HFFc6 (cell line): ENCODE results near the gene INTS11. TPM values are rescaled to one million over a fixed set of nuclear protein-coding genes. Genes with fewer than 3 reads are reported as not detected.

ENCODE experiments used
- DNase-seq: peaks from one replicate; pipeline ENCODE4 v3.0.0-alpha.2; 2018
- H3K27ac Mint-ChIP-seq: 2 replicates; pipeline ENCODE4 v1.8.0; 2020; ENCODE audit warnings: mild to moderate bottlenecking, mixed read lengths
- H3K27me3 Mint-ChIP-seq: 2 replicates; pipeline ENCODE4 v1.8.0; 2021; ENCODE audit warnings: mild to moderate bottlenecking, moderate library complexity, mixed read lengths; ENCODE audit not compliant: insufficient read depth
- H3K36me3 Mint-ChIP-seq: 2 replicates; pipeline ENCODE4 v1.8.0; 2021; ENCODE audit warnings: low read depth, mixed read lengths
- H3K4me1 Mint-ChIP-seq: 2 replicates; pipeline ENCODE4 v1.8.0; 2020; ENCODE audit warnings: low read depth, mixed read lengths
- H3K4me3 Mint-ChIP-seq: 2 replicates; pipeline ENCODE4 v1.8.0; 2020; ENCODE audit warnings: mild to moderate bottlenecking, moderate library complexity, mixed read lengths
- H3K9me3 Mint-ChIP-seq: 2 replicates; pipeline ENCODE4 v1.8.0; 2020; ENCODE audit warnings: mild to moderate bottlenecking, mixed read lengths
- total RNA-seq, 6 experiments: library from RNA; stranded (reverse); fragmentation: NEBNext Ultra II Directional; extraction: Animal tissue kit (Norgen Biotek cat#: 25700); gene quantifications; 2 replicates in 1 of 6; 3 replicates in 5 of 6; pipeline ENCODE4 v1.2.3, GENCODE V29; 2021
- TF ChIP-seq, protein P1 (sequence below): fragments of 200-600 bp; sonication (generic); IDR thresholded peaks from 2 replicates; pipeline ENCODE4 v1.5.0; 2021; ENCODE audit warnings: antibody characterized with exemption, mild to moderate bottlenecking

INTS11 gene
- total RNA-seq, 6 experiments from 2014 or later = 65.6 to 78.3 (median 69.8) TPM

DNA sequence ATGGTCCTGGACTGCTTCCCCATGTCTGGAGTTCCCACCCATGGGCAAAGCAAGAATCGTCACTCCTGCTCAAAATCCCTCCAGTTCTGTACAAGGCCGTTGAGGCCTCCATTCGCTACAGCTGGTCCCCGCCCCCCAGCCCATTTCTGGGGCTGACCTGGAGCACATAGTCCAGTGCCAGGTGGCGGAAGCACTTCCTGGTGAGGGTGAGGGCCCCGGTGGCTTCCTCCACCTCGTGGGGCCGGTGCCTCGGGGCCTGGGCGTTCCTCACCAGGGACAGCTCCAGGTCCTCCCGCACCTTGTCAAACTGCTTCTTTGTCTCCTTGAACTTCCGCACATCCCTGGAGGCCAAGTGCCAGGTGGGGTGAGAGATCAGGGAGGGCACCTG, 24.1 kb downstream of the INTS11 start:
- H3K27me3 Mint-ChIP-seq = peaks cover 2% of the 10 kb centered on the region; the same call in 1 of the 2 replicates
- DNase-seq = no peak
- H3K4me1 Mint-ChIP-seq = peaks cover 10% of the 10 kb centered on the region
- TF ChIP-seq, protein P1, sequence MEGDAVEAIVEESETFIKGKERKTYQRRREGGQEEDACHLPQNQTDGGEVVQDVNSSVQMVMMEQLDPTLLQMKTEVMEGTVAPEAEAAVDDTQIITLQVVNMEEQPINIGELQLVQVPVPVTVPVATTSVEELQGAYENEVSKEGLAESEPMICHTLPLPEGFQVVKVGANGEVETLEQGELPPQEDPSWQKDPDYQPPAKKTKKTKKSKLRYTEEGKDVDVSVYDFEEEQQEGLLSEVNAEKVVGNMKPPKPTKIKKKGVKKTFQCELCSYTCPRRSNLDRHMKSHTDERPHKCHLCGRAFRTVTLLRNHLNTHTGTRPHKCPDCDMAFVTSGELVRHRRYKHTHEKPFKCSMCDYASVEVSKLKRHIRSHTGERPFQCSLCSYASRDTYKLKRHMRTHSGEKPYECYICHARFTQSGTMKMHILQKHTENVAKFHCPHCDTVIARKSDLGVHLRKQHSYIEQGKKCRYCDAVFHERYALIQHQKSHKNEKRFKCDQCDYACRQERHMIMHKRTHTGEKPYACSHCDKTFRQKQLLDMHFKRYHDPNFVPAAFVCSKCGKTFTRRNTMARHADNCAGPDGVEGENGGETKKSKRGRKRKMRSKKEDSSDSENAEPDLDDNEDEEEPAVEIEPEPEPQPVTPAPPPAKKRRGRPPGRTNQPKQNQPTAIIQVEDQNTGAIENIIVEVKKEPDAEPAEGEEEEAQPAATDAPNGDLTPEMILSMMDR = peak; percentile 25; the same call in 1 of the 2 replicates
- no peaks in the 10 kb centered on the region for H3K36me3 Mint-ChIP-seq
- no peaks in the 10 kb centered on the region for H3K9me3 Mint-ChIP-seq
- no peak overlapping the region for H3K27ac Mint-ChIP-seq
- no peak overlapping the region for H3K4me3 Mint-ChIP-seq

DNA sequence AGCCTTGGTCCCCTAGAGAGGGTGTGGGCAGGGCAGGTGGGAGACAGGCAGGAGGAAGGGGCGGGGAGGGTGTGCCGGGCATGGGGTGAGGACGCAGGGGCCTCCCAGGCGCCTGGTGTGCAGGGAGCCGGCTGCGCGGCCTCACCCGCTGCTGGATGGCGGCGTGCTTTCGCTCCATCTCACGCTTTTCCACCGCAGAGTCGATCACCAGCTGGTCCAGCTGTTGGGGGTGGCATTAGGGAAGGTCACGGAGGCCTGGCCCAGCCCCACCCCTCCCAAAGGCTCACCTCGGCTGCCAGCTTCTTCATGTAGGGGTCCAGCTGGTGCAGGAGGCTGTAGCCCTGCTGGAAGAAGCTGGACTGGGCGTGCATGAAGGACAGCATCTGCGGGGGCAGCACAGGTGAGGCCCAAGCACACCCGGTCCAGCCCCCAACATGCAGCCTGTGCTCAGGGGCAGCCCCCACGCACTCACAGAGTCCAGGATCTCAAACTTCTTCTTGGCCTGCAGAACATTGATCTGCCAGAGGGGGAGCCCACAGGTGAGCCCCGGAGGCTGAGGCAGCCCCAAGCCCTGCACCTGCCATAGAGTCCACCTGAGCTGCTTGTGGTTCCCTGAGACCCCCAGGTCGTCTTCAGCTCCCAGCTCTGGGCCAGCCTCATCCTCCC, 24.6 kb downstream of the INTS11 start:
- H3K27ac Mint-ChIP-seq = no peak overlapping the region
- peaks cover 5% of the 10 kb centered on the region for H3K4me1 Mint-ChIP-seq
- no peak for DNase-seq
- H3K9me3 Mint-ChIP-seq = no peaks in the 10 kb centered on the region
- H3K27me3 Mint-ChIP-seq = peaks cover 2% of the 10 kb centered on the region; the same call in 1 of the 2 replicates
- H3K36me3 Mint-ChIP-seq = no peaks in the 10 kb centered on the region
- H3K4me3 Mint-ChIP-seq = no peak overlapping the region
- TF ChIP-seq, protein P1 = peak; percentile 68

DNA sequence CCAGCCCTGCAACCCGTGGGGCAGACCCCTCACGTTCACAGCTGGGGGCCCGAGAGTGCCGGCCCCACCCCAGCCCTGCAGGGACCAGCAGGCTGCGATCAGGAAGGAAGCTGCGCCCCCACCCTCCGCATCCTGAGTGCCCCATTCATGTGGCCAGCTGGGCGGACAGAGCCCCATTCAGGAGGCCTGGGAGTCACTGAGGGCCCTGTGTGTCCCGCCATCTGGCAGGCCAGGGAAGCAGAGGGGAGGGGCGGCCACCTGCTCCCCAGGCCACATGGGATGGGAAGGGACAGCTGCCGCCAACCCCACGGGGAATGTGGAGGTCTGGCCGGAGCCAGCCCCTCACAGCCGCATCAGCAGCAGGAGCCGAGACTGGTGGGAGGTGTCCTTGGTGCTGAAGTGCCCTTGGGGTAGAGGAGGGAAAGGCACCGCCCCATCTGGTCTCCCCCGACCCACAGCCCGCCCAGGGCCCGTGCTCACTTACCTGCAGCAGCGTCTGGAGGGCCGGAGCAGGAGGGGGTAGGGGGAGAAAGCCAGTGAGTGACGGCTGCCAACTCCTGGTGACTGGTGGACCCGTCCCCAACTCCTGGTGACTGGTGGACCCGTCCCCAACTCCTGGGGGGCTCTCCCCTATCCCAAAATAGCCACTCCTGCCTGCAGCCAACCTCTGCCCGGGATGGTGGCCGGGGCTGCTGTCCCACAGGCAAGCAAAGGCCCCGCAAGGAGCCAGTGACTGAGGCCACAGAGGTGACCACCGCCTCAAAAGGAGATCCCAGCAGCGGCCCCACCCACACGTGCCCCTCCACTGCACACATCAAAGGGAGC, 25.4 kb downstream of the INTS11 start:
- Mint-ChIP-seq H3K9me3 (no peaks in the 10 kb centered on the region), H3K27ac (no peak overlapping the region), H3K36me3 (no peaks in the 10 kb centered on the region), H3K4me1 (no peaks in the 10 kb centered on the region), H3K27me3 (peaks cover 2% of the 10 kb centered on the region; the same call in 1 of the 2 replicates), H3K4me3 (no peak overlapping the region)
- TF ChIP-seq, protein P1 = no peak
- no peak for DNase-seq

DNA sequence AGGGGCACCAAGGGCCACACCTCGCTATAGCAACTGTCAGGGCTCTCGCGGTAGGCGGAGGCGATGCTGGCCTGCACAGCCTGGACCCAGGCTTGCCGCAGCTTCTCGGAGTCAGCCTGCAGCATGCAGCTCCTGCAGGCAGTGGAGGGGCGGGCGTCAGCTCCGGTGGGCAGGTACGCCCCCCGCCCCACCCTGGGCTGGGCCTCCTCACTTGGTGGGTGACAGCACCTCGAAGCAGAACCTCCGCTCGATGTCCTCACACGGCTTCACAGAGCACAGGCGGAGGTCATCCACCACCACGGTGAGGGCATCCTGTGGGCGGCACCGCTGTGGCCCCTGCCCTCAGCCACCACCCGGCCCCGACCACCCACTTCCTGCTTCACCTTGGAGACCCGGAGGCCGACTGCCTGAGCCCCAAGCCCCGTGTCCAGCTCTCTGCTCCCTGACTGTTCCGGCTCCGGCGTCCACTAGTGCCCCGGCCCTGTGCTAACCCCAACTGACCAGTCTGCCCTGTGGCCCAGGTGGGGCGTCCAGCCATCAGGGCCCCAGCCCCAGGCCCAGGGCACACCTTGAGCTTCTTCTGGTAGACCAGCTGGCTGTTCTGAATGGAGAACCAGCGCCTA, 26.5 kb downstream of the INTS11 start:
- TF ChIP-seq, protein P1 = no peak
- no peaks in the 10 kb centered on the region for H3K9me3 Mint-ChIP-seq
- H3K4me3 Mint-ChIP-seq = no peak overlapping the region
- no peaks in the 10 kb centered on the region for H3K4me1 Mint-ChIP-seq
- H3K36me3 Mint-ChIP-seq = no peaks in the 10 kb centered on the region
- H3K27ac Mint-ChIP-seq = no peak overlapping the region
- H3K27me3 Mint-ChIP-seq = peaks cover 2% of the 10 kb centered on the region; the same call in 1 of the 2 replicates
- no peak for DNase-seq

DNA sequence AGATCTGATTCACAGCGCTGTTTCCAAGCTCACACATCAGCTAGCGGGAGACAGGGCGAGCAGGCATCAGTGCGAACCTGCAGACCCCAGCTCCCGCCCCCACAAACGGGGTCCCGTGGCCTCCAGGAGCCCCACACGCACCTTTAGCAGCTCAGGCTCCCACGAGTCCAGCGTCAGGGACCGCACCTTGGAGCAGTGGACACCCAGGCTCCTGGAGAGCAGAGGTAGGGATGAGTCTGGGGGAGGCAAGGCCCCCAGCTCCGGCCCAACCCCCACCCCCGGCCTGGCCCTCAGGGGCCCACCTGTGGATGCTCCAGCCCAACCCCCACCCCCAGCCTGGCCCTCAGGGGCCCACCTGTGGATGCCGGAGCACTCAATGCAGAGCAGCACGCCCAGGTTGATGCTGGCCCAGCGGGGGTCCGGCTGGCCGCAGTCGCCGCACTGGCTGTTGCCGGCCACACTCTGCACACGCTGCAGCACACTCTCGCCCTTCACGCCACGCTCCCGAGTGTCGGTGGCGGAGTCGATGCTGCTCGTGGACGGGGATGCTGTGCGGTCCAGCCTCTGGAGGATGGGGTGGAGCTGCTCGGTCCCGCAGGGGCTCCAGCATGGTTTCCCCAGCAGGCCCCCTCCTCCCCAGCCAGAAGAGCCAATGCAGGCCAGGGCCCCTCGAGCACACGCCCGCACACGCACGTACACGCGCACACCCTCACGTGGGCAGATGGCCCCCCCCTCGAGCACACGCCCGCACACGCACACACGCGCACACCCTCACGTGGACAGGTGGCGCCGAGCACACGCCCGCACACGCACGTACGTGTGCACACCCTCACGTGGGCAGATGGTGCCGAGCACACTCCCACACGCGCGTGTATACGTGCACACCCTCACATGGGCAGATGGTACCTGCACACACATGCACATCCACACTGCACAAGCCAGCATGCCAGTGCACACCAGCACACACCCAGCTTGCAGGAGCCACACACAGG, 28.1 kb downstream of the INTS11 start:
- TF ChIP-seq, protein P1 = no peak
- Mint-ChIP-seq H3K27ac (no peak overlapping the region), H3K36me3 (no peaks in the 10 kb centered on the region), H3K4me3 (no peak overlapping the region), H3K9me3 (no peaks in the 10 kb centered on the region), H3K27me3 (peaks cover 2% of the 10 kb centered on the region), H3K4me1 (no peaks in the 10 kb centered on the region)
- DNase-seq = no peak
